Activated CD4-positive, alpha-beta T cell treated with anti-CD3 and anti-CD28 coated beads, Interleukin-2, amount 10 ng/mL, durations not matched to agents 7 days and 5 days (primary cell): ENCODE results near the gene SS18L1. TPM values are rescaled to one million over a fixed set of nuclear protein-coding genes. Genes with fewer than 3 reads are reported as not detected.

Source experiments
- CTCF ChIA-PET: fragments of 350-600 bp; sonication (Branson Sonifier 250); formaldehyde crosslinking; loops from one replicate; lab custom pipeline; 2021; ENCODE audit warnings: antibody characterized with exemption; lab: Charles Lee
- POLR2A ChIA-PET: fragments of 350-600 bp; sonication (Branson Sonifier 250); formaldehyde crosslinking; loops from one replicate; lab custom pipeline; 2021; ENCODE audit warnings: antibody characterized with exemption; lab: Charles Lee
- DNase-seq: peaks from one replicate; pipeline ENCODE4 v3.0.0-alpha.2; 2020
- H3K27ac Mint-ChIP-seq: one replicate; pipeline ENCODE4 v1.8.0; 2021; ENCODE audit warnings: mild to moderate bottlenecking, moderate library complexity, mixed read lengths
- H3K27me3 Mint-ChIP-seq: one replicate; pipeline ENCODE4 v1.8.0; 2021; ENCODE audit warnings: mixed read lengths
- H3K36me3 Mint-ChIP-seq: one replicate; pipeline ENCODE4 v1.8.0; 2021; ENCODE audit warnings: low read depth, mixed read lengths
- H3K4me1 Mint-ChIP-seq: one replicate; pipeline ENCODE4 v1.8.0; 2021; ENCODE audit warnings: mixed read lengths
- H3K4me3 Mint-ChIP-seq: one replicate; pipeline ENCODE4 v1.8.0; 2021; ENCODE audit warnings: mild to moderate bottlenecking, moderate library complexity, mixed read lengths
- H3K9me3 Mint-ChIP-seq: one replicate; pipeline ENCODE4 v1.8.0; 2021; ENCODE audit warnings: mixed read lengths
- total RNA-seq, 2 experiments: library from RNA; stranded (reverse); gene quantifications; one replicate each; pipeline ENCODE4 v1.2.3, GENCODE V29; 2021

Gene SS18L1
- total RNA-seq, 2 experiments from 2014 or later: 17.3 to 19.7 TPM

DNA sequence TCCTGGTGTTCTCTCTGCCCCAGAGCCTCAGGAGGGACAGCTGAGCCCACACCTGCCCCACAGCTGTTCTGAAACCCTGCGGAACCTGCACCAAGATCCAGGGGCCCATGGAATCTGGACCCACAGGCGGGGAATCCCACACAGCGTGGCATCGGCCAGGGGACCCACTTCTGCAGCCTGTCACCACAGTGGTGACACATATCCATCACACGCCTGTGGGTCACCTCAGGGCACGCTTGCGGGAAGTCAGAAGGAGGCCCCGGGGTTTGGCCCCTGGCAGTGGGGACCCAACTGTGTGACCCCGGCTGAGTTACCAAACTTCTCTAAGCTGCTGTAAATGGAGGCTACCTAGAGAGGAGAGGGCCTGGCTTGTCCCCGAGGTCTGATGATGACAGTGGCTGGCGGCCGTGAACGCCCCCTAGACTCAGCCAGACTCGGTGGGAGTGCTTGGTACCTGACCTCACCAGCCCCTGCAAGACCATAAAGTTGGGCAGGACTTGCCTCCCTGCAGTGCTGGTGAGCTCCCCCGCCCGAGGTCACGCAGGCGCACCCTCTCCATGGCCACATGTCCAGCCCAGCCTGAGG lies 78.8 kb downstream of the SS18L1 start:
- H3K4me3 Mint-ChIP-seq: no peak overlapping the region
- H3K4me1 Mint-ChIP-seq: peaks cover 2% of the 10 kb centered on the region
- H3K36me3 Mint-ChIP-seq: no peaks in the 10 kb centered on the region
- no peaks in the 10 kb centered on the region for H3K9me3 Mint-ChIP-seq
- H3K27me3 Mint-ChIP-seq: peaks cover 26% of the 10 kb centered on the region
- no peak for DNase-seq
- ChIA-PET CTCF (interaction anchor here (1.0 to 1.8 kb wide), 2 partner anchors 10 to 14 kb away, joined by 3 to 5 read pairs; no protein-coding TSS in a partner anchor), POLR2A (no interaction called here)
- no peak overlapping the region for H3K27ac Mint-ChIP-seq

DNA sequence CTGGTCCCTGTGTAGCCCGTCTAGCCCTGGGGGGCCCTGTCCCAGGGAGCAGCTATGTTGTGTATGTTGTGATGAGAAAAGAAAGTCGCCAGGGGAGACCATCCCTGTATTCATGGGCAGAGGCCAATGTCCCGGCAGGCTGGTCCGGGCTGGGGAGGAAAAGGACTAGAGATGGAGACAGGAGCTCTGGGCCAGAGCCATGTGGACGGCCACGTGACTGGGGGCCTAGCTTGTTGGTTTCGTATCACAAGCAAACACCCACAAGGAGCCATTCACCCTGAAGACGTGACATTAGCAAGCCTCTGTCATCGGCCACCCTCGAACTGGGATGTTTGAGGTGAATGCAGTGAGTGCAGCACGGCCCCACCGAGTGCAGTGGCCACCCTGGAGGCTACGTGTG lies 79.4 kb downstream of the SS18L1 start:
- no peaks in the 10 kb centered on the region for H3K36me3 Mint-ChIP-seq
- CTCF ChIA-PET: interaction anchor here (1.8 kb wide), 1 partner anchor 13 kb away, joined by 5 read pairs; no protein-coding TSS in a partner anchor
- POLR2A ChIA-PET: no interaction called here

DNA sequence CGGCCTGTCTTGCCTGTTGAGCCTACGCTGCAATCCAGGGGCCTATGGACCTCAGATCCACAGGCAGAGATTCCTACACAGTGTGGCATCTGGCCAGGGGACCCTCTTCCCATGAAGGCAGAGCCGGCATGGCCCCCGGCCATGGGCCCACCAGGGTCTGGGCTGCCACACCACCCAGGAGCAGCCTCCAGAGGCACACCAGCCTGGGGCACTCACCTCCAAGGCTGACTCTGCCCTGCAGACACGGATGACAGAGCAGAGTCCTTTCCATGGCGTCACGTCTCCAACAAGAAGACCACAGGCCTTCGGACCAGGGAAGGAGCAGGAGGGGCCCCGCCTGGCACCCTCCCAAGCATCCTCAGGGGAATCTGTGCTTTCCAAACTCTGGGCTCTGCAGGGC lies 80.0 kb downstream of the SS18L1 start:
- CTCF ChIA-PET: interaction anchor here (1.8 kb wide), 1 partner anchor 12 kb away, joined by 5 read pairs; no protein-coding TSS in a partner anchor
- peaks cover 2% of the 10 kb centered on the region for H3K4me1 Mint-ChIP-seq
- peaks cover 22% of the 10 kb centered on the region for H3K27me3 Mint-ChIP-seq
- DNase-seq: no peak
- no peaks in the 10 kb centered on the region for H3K36me3 Mint-ChIP-seq
- no peaks in the 10 kb centered on the region for H3K9me3 Mint-ChIP-seq
- no peak overlapping the region for H3K4me3 Mint-ChIP-seq
- no peak overlapping the region for H3K27ac Mint-ChIP-seq
- POLR2A ChIA-PET: no interaction called here

More for the DNA sequence above, 79.4 kb downstream of the SS18L1 start:
- Mint-ChIP-seq H3K27ac (no peak overlapping the region), H3K4me3 (no peak overlapping the region), H3K4me1 (peaks cover 2% of the 10 kb centered on the region), H3K27me3 (peaks cover 26% of the 10 kb centered on the region), H3K9me3 (no peaks in the 10 kb centered on the region)
- no peak for DNase-seq

DNA sequence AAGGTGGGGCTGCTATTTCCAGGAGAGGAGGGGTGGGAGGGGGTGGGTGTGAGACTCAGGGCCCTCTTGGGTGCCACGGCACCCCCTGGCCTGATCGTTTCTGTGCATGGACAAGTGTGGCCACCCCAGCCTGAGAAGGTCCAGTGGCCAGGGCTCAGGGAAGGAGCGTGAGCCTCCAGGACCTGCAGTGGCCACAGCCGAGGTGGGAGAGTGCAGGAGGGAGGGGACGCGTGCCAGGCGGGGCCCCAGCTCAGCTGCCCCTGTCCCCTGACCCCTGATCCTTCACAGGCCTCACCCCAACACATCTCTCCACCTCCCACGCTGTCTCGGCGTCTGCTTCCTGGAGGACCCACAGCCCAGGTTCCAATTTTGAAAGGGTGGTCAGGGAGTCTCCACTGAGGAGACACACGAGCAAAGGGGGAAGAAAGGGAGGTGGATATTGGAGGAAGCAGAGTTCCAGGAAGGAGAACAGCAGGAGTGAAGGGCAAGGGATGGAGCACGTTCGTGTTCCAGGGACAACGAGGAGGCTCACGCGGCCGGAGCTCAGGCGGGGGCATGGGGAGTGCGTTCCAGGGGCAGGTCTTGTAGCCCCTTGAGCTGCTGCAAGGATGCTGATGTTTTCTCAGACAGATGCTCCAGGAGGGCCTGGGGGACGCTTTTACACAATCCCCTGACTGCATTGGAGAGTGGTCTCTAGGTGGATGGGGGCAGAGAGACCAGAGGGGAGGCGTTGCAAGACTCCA lies 80.7 kb downstream of the SS18L1 start:
- ChIA-PET POLR2A (no interaction called here), CTCF (interaction anchor here (1.8 kb wide), 1 partner anchor 12 kb away, joined by 5 read pairs; no protein-coding TSS in a partner anchor)
- no peak overlapping the region for H3K27ac Mint-ChIP-seq
- H3K27me3 Mint-ChIP-seq: peaks cover 16% of the 10 kb centered on the region
- no peak overlapping the region for H3K4me3 Mint-ChIP-seq
- H3K36me3 Mint-ChIP-seq: no peaks in the 10 kb centered on the region
- DNase-seq: no peak
- H3K4me1 Mint-ChIP-seq: peaks cover 2% of the 10 kb centered on the region
- no peaks in the 10 kb centered on the region for H3K9me3 Mint-ChIP-seq

DNA sequence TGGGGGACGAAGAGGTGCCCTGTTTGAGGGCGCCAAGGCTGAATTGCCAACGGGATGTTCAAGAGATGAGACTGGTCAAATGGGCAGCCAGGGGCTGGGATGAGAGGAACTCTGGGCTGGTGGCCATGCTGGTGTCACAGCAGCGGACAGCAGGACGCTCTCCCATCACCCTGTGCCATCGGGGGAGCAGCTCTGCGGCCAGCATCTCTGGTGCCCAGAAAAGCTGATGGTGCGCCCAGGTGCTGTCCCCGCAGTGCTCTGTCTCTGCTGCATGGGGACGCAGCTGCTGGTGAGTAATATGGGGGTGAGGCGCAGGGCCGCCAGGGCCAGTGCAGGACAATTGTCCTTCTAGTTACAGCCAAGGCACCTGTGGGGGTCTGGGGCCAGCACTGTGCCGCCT lies 81.5 kb downstream of the SS18L1 start:
- no peak for DNase-seq
- Mint-ChIP-seq H3K27me3 (peaks cover 15% of the 10 kb centered on the region), H3K27ac (no peak overlapping the region), H3K36me3 (no peaks in the 10 kb centered on the region), H3K9me3 (no peaks in the 10 kb centered on the region), H3K4me1 (peaks cover 2% of the 10 kb centered on the region), H3K4me3 (no peak overlapping the region)
- CTCF ChIA-PET: no interaction called here
- POLR2A ChIA-PET: no interaction called here

DNA sequence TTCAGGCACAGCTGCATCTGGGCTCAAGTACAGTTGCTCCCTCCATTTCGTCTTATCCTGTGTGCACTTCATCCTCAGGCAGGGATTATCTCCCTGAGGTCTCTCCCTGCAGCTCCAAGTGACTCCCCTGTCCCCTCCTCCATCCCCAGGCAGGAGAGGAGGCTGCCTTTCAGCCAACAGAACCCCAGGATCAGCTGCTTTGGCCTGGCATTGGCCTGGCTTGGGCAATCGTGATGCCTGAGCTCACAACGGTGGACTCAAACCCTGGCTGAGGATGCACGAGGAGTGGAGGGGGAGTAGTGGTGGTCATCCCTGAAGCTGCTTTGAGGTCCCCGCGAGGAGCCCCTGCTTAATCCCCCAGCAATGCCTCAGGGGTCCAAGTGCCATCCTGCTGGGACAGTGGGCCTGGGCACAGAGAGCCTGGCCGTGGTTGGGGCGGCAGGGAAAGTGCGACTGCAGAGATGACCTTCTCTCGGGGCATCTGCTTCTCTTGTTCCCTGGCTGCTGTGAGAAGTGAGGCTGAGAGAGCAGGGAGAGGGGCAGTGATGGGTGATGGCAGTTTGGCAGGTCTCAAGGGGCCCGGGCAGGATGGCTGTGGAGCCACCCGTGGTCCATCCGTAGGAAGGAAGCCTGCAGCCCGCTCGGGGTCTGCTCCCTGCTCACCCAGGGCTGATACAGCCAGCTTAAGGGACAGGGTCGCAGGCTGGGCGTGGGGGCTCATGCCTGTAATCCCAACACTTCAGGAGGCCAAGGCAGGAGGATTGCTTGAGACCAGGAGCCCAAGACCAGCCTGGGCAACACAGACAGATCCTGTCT lies 82.5 kb downstream of the SS18L1 start:
- Mint-ChIP-seq H3K9me3 (no peaks in the 10 kb centered on the region), H3K4me1 (no peaks in the 10 kb centered on the region), H3K36me3 (no peaks in the 10 kb centered on the region), H3K27ac (no peak overlapping the region), H3K27me3 (peaks cover 11% of the 10 kb centered on the region), H3K4me3 (no peak overlapping the region)
- ChIA-PET CTCF (interaction anchor here (0.6 to 0.7 kb wide), 2 partner anchors 38 to 75 kb away, joined by 3 read pairs; no protein-coding TSS in a partner anchor), POLR2A (no interaction called here)
- no peak for DNase-seq

DNA sequence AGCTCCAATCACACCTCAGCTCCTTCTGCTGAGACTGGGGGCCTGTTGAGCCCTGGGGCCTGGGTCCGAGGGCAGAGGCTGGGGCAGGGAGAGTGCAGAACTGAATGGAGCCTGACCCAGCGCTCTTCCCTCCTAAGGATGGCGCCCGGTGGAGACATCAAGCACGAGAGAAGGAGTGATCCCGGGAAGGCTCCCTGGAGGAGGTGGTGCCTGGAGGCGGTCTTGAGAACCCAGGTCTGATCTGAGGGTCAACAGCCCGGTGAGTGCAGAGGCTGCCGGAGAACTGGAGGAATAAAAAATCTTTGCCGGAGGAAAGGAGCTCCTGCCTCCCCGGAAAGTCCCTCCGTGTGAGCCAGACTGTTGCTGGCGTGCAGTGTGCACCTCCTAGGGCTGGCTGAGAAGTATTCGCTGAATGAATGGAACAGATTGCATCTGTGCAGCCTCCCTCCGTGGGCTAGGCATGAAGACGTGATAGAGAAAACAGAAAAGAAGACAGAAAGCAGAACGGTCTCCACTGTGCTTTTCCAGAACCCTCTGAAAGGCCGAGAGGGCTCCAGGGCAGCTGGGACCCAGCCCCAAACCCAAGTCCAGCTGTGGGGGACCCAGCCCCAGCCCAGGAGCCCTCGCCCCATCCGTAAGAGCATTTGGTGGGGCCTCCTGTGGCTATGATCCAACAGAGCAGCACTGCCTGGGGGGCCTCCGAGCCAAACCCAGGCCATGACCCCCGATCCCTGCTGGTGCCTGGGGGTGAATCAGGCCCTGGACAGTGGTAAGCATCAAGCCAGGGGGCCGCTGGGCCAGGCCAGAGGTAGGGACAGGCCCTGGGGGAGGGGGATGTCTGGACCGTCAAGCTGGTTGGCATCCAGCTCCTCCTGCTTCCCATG lies 83.4 kb downstream of the SS18L1 start:
- no peaks in the 10 kb centered on the region for H3K9me3 Mint-ChIP-seq
- CTCF ChIA-PET: no interaction called here
- POLR2A ChIA-PET: no interaction called here

DNA sequence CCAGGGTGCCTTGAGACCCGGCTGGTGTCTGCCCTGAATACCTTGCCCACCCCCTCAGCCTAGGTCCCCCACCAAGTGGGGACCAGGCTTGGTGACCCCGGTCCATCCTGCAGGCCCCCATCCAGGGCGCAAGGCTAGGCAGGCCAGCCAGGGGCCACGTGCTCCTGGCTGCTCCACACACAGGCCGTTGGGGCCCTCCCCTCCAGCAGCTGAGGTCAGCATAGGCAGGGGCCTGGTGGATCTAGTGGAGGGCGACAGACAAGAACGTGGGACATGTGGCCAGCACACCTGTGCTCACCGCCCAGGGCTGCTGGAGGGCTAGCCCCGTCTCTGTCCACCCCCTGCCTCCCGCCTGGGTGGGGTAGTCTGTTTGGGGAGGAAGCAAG lies 84.0 kb downstream of the SS18L1 start:
- no peak for DNase-seq
- H3K27me3 Mint-ChIP-seq: peaks cover 3% of the 10 kb centered on the region
- no peak overlapping the region for H3K27ac Mint-ChIP-seq
- no peaks in the 10 kb centered on the region for H3K36me3 Mint-ChIP-seq
- ChIA-PET CTCF (no interaction called here), POLR2A (no interaction called here)
- H3K9me3 Mint-ChIP-seq: no peaks in the 10 kb centered on the region
- H3K4me3 Mint-ChIP-seq: no peak overlapping the region
- H3K4me1 Mint-ChIP-seq: no peaks in the 10 kb centered on the region

More for the DNA sequence above, 83.4 kb downstream of the SS18L1 start:
- no peak for DNase-seq
- no peak overlapping the region for H3K27ac Mint-ChIP-seq
- no peaks in the 10 kb centered on the region for H3K4me1 Mint-ChIP-seq
- no peak overlapping the region for H3K4me3 Mint-ChIP-seq
- H3K27me3 Mint-ChIP-seq: peaks cover 3% of the 10 kb centered on the region
- H3K36me3 Mint-ChIP-seq: no peaks in the 10 kb centered on the region

DNA sequence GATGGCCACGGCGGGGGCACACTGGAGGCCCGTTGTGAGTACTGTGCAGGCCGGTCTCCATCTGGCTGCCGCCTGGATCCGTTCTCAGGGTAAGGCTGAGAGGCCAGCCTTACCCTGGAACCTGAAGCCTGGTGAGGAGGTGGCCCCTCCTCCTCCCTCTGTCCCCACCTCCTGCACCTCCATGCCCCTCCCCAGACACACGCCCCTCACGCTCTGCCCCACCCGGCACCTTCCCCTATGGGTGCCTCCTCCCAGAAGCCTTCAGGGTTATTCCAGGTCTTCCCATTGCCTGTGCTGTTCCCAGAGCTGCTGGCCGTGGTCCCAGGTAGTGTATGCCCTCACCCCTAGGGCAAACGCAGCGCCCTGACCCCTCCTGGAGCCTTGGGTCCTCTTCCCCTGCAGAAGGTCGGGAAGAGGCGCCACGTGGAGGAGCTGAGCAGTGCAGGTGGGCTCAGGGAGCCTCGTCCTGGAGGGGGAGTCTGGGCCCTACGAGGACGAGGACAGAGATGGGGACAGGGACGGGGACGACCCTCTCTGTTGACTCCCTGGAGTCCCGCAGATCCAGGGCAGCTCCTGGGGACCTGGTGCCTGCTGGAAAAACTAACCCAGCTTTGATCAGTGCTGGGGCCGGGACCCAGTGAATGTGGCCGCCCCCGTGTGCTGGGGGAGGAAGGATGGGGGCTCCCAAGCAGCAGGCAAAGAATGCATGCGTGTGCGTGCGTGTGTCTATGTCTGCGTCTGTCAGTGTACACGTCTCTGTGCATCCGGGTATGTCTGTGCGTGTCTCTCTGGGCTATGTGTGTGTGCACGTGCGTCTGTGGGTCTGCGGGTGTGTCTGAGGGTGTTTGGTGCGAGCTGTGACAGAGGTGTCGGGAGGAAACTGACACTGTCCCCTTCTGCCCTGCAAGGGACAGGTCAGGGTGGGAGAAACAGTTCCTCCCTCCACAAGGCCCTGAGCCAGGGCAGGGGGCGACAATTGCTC lies 84.7 kb downstream of the SS18L1 start:
- no peaks in the 10 kb centered on the region for H3K4me1 Mint-ChIP-seq
- no peak overlapping the region for H3K27ac Mint-ChIP-seq
- POLR2A ChIA-PET: no interaction called here
- H3K27me3 Mint-ChIP-seq: peaks cover 3% of the 10 kb centered on the region
- H3K9me3 Mint-ChIP-seq: no peaks in the 10 kb centered on the region
- H3K4me3 Mint-ChIP-seq: no peak overlapping the region
- CTCF ChIA-PET: no interaction called here
- H3K36me3 Mint-ChIP-seq: no peaks in the 10 kb centered on the region
- DNase-seq: no peak

DNA sequence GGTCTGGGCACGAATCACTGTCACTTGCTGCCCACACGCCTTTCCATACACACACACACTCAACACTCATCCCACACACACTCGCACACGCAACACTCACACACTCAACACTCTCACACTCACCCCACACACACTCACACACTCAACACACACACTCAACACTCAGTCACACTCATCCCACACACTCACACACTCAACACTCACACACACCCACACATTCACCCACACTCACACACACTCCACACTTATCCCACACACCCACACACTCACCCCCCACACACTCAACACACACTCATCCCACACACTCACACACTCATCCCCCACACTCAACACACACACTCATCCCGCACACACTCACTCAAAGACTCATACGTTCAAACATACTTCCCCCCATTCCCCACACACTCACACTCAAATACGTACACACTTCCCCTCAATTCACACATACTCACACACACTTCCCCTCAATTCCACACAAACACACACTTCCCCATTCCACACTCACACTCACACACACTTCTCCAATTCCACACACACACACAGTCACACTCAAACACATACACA lies 85.5 kb downstream of the SS18L1 start:
- no peaks in the 10 kb centered on the region for H3K4me1 Mint-ChIP-seq
- H3K27ac Mint-ChIP-seq: no peak overlapping the region
- H3K4me3 Mint-ChIP-seq: no peak overlapping the region
- ChIA-PET POLR2A (no interaction called here), CTCF (no interaction called here)
- H3K27me3 Mint-ChIP-seq: peaks cover 3% of the 10 kb centered on the region
- no peaks in the 10 kb centered on the region for H3K9me3 Mint-ChIP-seq
- H3K36me3 Mint-ChIP-seq: no peaks in the 10 kb centered on the region
- no peak for DNase-seq

DNA sequence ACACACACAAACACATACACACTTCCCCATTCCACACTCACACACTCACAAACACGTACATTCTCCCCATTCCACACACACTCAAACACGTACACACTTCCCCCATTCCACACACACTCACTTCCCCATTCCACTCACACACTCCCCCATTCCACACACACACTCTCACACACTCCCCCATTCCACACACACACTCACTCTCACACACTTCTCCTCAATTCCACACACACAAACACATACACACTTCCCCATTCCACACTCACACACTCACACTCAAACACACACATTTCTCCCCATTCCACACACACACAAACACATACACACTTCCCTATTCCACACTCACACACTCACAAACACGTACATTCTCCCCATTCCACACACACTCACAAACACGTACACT lies 86.1 kb downstream of the SS18L1 start:
- no peak for DNase-seq
- H3K4me3 Mint-ChIP-seq: no peak overlapping the region
- peaks cover 2% of the 10 kb centered on the region for H3K27me3 Mint-ChIP-seq
- no peaks in the 10 kb centered on the region for H3K9me3 Mint-ChIP-seq
- ChIA-PET CTCF (no interaction called here), POLR2A (no interaction called here)
- no peaks in the 10 kb centered on the region for H3K4me1 Mint-ChIP-seq
- H3K27ac Mint-ChIP-seq: no peak overlapping the region
- H3K36me3 Mint-ChIP-seq: no peaks in the 10 kb centered on the region
